VCaP (cell line): ENCODE results near the gene ZNF692.

ENCODE experiments used
- H3K27ac ChIP-seq: fragments of 450-650 bp; 2 replicates; pipeline ENCODE4 v1.5.1; 2017
- TF ChIP-seq, protein P1 (sequence below): fragments of 450-650 bp; conservative IDR thresholded peaks from 2 replicates; pipeline ENCODE4 v1.5.1; 2017; ENCODE audit warnings: mild to moderate bottlenecking, moderate library complexity

Gene ZNF692

GRCh38 chr1:248847956-248848561 is 10.8 kb downstream of the ZNF692 start:
- TF ChIP-seq, protein P1, sequence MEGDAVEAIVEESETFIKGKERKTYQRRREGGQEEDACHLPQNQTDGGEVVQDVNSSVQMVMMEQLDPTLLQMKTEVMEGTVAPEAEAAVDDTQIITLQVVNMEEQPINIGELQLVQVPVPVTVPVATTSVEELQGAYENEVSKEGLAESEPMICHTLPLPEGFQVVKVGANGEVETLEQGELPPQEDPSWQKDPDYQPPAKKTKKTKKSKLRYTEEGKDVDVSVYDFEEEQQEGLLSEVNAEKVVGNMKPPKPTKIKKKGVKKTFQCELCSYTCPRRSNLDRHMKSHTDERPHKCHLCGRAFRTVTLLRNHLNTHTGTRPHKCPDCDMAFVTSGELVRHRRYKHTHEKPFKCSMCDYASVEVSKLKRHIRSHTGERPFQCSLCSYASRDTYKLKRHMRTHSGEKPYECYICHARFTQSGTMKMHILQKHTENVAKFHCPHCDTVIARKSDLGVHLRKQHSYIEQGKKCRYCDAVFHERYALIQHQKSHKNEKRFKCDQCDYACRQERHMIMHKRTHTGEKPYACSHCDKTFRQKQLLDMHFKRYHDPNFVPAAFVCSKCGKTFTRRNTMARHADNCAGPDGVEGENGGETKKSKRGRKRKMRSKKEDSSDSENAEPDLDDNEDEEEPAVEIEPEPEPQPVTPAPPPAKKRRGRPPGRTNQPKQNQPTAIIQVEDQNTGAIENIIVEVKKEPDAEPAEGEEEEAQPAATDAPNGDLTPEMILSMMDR = no peak
- no peak overlapping the region for H3K27ac ChIP-seq

DNA sequence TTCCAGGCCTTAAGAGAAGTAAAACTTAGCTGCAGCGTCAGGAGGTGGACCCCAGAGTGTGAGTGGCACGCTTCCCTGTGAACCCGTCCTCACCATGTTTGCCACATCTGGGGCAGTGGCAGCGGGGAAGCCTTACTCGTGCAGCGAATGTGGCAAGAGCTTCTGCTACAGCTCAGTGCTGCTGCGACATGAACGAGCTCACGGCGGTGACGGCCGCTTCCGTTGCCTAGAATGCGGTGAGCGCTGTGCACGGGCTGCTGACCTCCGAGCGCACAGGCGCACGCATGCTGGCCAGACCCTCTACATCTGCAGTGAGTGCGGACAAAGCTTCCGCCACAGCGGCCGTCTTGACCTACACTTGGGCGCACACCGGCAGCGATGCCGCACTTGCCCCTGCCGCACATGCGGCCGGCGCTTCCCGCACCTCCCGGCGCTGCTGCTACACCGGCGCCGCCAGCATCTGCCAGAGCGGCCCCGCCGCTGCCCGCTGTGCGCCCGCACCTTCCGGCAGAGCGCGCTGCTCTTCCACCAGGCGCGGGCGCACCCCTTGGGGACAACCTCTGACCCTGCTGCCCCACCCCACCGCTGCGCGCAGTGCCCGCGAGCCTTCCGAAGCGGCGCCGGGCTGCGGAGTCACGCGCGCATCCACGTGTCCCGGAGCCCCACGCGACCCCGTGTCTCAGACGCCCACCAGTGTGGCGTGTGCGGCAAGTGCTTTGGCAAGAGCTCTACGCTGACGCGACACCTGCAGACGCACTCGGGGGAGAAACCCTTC is 11.5 kb downstream of the ZNF692 start:
- no peak overlapping the region for H3K27ac ChIP-seq
- TF ChIP-seq, protein P1 = no peak

GRCh38 chr1:248844526-248844925 is 14.4 kb downstream of the ZNF692 start:
- no peak overlapping the region for H3K27ac ChIP-seq
- TF ChIP-seq, protein P1 = no peak

DNA sequence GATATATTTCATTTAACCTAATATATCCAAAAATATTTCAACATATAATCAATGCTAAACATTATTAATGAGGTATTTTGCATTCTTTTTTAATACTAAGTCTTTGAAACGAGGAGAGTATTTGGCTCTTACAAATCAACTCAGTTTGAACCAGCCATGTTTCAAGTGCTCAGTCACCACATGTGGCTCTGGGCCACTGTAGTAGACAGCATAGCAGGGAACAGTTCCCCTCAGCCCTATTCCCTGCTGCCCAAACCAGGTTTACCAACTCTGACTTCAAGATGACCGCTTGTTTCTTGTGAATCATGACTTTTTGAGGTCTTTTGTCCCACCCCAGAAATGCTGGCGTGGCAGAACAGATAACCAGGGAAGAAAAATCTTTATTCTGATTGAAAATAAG is 15.2 kb downstream of the ZNF692 start:
- H3K27ac ChIP-seq = no peak overlapping the region
- TF ChIP-seq, protein P1 = no peak

DNA sequence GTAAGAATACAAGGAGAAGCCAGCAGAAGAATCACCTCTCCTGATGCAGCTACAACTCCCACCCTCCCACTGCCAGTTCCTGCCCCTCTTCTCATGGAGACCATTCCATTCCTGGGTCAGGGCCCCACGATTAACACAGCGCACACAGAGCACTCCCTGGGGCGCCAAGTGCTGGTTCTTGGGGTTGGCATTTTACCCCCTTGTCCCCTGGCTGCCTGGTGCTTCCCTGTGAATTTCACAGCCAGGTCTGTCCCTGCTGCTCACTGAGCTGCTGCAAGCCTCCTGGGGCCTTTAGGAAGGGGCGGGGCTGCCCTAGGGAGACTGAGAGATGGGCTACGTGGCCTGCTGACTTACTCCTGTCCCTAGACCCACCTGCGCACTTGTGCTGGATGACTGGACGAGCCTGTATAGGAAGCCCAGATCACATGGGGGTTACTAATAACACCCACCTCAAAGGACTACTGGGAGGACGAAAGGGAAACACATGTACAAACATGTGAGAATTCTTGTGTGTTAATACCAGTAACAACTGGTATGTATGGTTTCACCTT is 16.0 kb downstream of the ZNF692 start:
- TF ChIP-seq, protein P1 = no peak
- no peak overlapping the region for H3K27ac ChIP-seq

GRCh38 chr1:248841702-248842395 is 17.0 kb downstream of the ZNF692 start:
- no peak overlapping the region for H3K27ac ChIP-seq
- TF ChIP-seq, protein P1 = peak; percentile 66

GRCh38 chr1:248840946-248841345 is 17.9 kb downstream of the ZNF692 start:
- TF ChIP-seq, protein P1 = no peak

More at GRCh38 chr1:248840946-248841345, 17.9 kb downstream of the ZNF692 start:
- no peak overlapping the region for H3K27ac ChIP-seq
